HG02571 (cell line): ENCODE data around the gene PDK2.

Experiments
- ATAC-seq: cut with Tn5 transposase; IDR thresholded peaks from one replicate; pipeline ENCODE4 v1.9.1; 2021; ENCODE audit warnings: mild to moderate bottlenecking, moderate library complexity; ENCODE audit not compliant: unreplicated experiment

Gene PDK2

GRCh38 chr17:50099003-50099402 is 3.9 kb downstream of the PDK2 start:
- no peak for ATAC-seq

- ATAC-seq: no peak
Measured at GRCh38 chr17:50100480-50100883, 5.3 kb downstream of the PDK2 start.

DNA sequence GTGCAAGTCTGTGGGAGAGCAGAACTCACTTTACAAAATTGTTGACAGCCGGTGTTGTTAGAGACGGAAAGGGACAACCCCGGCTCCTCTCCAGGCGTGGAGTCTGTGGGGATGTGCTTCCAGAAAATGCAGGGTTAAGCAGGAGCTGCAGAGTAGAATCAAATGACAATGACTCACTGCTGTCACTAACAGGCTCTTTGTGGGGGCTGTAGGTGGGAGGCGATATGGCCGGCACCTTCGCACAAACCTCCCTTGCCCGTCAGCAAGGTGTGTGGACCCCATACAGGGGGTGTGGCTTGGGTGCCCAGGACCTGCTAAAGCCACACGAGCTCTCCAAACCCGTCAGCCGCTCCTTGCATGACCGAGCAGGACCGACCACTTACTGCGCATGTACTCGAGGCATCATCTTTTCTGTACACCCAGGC is 5.8 kb downstream of the PDK2 start:
- no peak for ATAC-seq

GRCh38 chr17:50101346-50102163 is 6.4 kb downstream of the PDK2 start:
- ATAC-seq: no peak

- no peak for ATAC-seq
Measured at GRCh38 chr17:50102164-50102991, 7.2 kb downstream of the PDK2 start.

DNA sequence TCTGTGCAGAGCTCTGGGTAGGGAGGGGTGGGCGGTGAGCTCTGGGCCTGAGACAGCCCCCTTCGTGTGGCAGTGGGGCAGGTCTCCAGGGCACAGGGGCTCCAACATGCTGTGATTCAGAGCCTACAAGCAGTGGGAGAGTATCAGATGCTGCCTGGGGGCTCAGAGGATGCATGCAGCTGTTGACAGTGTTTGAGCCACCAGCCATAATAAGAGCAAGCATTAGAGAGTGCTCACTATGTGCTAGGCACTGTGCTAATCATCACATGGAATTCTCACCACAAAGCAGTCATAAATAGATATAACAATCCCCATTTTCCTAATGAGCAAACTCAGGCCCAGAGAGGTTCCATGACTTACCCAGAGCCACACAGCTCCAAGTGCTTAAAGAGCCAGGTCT is 8.1 kb downstream of the PDK2 start:
- ATAC-seq: no peak

GRCh38 chr17:50103941-50104340 is 8.8 kb downstream of the PDK2 start:
- no peak for ATAC-seq

DNA sequence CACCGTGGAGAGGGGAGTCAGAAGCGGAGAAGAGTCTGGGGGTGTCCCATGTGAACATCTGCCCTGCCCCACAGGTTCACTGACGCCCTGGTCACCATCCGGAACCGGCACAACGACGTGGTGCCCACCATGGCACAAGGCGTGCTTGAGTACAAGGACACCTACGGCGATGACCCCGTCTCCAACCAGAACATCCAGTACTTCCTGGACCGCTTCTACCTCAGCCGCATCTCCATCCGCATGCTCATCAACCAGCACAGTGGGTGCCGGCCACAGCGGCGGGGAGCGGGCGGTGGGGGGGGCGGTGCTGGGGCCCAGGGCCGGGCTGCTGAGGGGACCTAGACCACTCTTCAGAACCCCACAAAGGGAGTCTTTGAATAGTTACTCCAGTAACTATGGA is 10.7 kb downstream of the PDK2 start:
- ATAC-seq: no peak

GRCh38 chr17:50106393-50107131 is 11.4 kb downstream of the PDK2 start:
- no peak for ATAC-seq

GRCh38 chr17:50107790-50108414 is 12.8 kb downstream of the PDK2 start:
- no peak for ATAC-seq

- no peak for ATAC-seq
Measured at GRCh38 chr17:50108556-50108955, 13.4 kb downstream of the PDK2 start.

DNA sequence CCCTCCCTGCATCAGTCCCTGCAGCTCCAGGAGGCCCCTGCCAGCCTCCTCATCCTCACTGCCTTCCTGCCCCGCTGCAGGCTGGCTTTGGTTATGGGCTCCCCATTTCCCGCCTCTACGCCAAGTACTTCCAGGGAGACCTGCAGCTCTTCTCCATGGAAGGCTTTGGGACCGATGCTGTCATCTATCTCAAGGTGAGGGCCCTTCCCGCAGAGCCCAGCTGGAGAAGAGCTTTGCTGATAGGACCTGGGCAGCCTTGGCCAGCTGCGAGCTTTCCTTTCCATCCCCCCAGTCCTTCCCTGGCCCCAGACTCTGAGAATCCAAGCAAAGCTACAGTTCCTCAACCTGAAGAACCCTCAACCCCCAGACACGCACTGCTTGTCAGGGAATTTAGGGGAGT is 14.1 kb downstream of the PDK2 start:
- no peak for ATAC-seq

DNA sequence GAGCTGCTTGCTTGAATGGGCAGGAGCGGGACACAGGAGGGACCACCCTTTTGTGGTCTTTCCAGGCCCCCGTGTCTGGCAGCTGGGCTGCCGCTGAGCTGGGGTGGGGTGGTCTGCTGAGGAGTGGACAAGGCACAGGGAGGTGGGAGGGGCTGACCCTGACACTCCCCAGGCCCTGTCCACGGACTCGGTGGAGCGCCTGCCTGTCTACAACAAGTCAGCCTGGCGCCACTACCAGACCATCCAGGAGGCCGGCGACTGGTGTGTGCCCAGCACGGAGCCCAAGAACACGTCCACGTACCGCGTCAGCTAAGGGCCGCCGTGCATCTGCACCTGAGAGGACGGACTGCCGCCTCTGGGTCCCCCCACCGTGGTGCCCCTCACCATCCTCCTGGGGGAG is 14.6 kb downstream of the PDK2 start:
- ATAC-seq: no peak

GRCh38 chr17:50110591-50111349 is 15.6 kb downstream of the PDK2 start:
- no peak for ATAC-seq

GRCh38 chr17:50111673-50112655 is 16.8 kb downstream of the PDK2 start:
- ATAC-seq: no peak

- ATAC-seq: no peak
Measured at GRCh38 chr17:50112694-50113093, 17.5 kb downstream of the PDK2 start.

DNA sequence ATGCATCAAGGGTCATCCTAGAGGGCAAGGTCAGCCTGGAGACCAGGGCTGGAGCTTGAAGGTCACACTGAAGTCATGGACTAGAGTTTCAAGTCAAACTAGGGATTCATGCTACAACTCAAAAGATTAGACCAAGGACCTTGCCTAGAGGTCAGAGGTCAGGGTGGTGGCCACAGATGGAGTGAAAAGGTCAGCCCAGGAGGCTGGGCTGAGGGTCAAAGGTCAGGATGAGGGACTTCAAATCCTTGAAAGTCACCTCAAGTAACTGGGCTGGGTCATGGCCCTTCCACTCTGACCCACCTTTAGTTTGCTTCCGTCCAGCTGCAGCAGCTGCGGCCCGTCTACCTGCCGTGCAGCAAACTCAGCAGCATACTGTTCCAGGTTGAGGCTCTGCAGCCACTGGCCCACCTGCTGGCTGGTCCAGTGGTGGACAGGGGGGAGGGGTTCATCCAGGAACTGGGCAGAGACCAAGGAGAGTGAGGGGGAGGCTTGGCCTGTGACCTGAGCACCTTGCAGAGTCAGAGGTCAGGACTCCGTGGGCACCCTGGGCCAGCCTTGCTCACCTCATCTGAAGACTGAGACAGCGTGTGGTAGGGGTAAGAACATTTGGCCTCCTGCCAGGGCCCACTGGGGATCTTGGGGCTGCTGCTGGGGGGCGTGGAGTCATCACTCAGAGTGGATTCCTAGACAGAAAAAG is 18.6 kb downstream of the PDK2 start:
- no peak for ATAC-seq

GRCh38 chr17:50114401-50114800 is 19.2 kb downstream of the PDK2 start:
- no peak for ATAC-seq
